ENCODE results near the gene FCAMR. TPM values are rescaled to one million over a fixed set of nuclear protein-coding genes. Genes with fewer than 3 reads are reported as not detected.

The FCAMR gene
- total RNA-seq, 2 donors from 2014 or later: not detected

DNA sequence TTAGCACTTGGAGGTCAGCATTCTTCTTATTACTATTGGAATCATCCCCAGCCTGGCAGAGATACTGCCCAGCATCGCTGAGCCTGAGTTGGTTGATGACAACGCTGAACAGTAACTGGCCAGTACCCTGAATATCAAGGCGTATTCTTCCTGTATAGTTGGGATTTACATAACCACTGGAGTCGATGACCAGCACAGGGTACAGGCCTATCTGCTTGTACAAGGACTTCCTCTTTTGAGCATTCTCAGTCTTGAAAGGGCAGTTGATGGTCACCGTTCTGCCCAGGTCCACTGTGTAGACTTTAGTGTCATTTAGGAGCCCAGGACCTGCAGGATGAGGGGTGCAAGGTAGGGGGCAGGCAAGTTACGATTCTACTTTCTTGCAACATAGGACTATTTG, 32.8 kb downstream of the FCAMR start:
- DNase-seq (ENCODE audit: low spot score): no peak
- Histone ChIP-seq H3K4me1 (no peaks in the 10 kb centered on the region), H3K36me3 (no peaks in the 10 kb centered on the region), H3K9me3 (no peaks in the 10 kb centered on the region), H3K4me3 (no peak overlapping the region), H3K27ac (no peak overlapping the region), H3K27me3 (no peaks in the 10 kb centered on the region)
- TF ChIP-seq, protein P1, sequence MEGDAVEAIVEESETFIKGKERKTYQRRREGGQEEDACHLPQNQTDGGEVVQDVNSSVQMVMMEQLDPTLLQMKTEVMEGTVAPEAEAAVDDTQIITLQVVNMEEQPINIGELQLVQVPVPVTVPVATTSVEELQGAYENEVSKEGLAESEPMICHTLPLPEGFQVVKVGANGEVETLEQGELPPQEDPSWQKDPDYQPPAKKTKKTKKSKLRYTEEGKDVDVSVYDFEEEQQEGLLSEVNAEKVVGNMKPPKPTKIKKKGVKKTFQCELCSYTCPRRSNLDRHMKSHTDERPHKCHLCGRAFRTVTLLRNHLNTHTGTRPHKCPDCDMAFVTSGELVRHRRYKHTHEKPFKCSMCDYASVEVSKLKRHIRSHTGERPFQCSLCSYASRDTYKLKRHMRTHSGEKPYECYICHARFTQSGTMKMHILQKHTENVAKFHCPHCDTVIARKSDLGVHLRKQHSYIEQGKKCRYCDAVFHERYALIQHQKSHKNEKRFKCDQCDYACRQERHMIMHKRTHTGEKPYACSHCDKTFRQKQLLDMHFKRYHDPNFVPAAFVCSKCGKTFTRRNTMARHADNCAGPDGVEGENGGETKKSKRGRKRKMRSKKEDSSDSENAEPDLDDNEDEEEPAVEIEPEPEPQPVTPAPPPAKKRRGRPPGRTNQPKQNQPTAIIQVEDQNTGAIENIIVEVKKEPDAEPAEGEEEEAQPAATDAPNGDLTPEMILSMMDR (IDR thresholded peaks at IDR 0.05): no peak

DNA sequence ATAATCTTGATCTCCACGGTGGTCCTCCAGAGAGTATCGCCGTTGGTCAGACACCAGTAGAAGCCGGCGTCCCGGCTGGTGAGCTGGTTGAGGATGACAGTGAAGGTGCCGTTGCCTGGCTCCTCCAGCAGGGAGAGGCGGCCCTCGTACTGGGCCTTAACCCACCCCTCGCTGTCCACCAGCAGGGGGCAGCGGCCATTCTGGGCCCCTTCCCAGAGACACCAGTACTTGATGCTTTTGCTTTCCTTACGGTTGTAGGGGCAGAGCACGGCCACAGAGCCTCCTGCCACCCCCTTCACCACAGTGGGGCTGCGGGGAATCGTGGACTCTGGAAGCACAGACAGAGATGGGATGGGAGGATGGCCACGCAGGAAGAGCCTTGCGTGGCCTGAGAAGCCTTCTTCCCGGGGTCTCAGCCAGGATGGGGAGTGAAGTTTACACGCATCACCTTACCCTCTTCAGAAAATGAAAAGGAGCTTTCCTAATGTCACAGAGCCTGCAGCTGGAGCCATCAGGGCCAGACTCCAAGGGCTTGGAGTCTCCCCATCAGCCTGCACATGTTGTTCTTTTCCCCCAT, 34.7 kb downstream of the FCAMR start:
- Histone ChIP-seq H3K4me1 (no peaks in the 10 kb centered on the region), H3K36me3 (no peaks in the 10 kb centered on the region), H3K9me3 (no peaks in the 10 kb centered on the region), H3K27ac (no peak overlapping the region), H3K27me3 (no peaks in the 10 kb centered on the region), H3K4me3 (no peak overlapping the region)
- TF ChIP-seq, protein P1 (IDR thresholded peaks at IDR 0.05): peak in 1 of 2 donors; percentile 49
- DNase-seq (ENCODE audit: low spot score): no peak

- Histone ChIP-seq H3K36me3 (no peaks in the 10 kb centered on the region), H3K9me3 (no peaks in the 10 kb centered on the region), H3K27ac (no peak overlapping the region), H3K4me3 (no peak overlapping the region), H3K4me1 (no peaks in the 10 kb centered on the region), H3K27me3 (no peaks in the 10 kb centered on the region)
- DNase-seq (ENCODE audit: low spot score): no peak
- TF ChIP-seq, protein P1 (IDR thresholded peaks at IDR 0.05): peak in 1 of 2 donors; percentile 44
Measured at GRCh38 chr1:206933333-206933945, 36.8 kb downstream of the FCAMR start.

GRCh38 chr1:206932177-206932576, 38.1 kb downstream of the FCAMR start:
- H3K4me3 ChIP-seq: no peak overlapping the region
- H3K9me3 ChIP-seq: no peaks in the 10 kb centered on the region
- H3K4me1 ChIP-seq: no peaks in the 10 kb centered on the region
- no peak for DNase-seq (ENCODE audit: low spot score)
- no peaks in the 10 kb centered on the region for H3K36me3 ChIP-seq
- H3K27ac ChIP-seq: no peak overlapping the region
- TF ChIP-seq, protein P1 (IDR thresholded peaks at IDR 0.05): no peak
- no peaks in the 10 kb centered on the region for H3K27me3 ChIP-seq

DNA sequence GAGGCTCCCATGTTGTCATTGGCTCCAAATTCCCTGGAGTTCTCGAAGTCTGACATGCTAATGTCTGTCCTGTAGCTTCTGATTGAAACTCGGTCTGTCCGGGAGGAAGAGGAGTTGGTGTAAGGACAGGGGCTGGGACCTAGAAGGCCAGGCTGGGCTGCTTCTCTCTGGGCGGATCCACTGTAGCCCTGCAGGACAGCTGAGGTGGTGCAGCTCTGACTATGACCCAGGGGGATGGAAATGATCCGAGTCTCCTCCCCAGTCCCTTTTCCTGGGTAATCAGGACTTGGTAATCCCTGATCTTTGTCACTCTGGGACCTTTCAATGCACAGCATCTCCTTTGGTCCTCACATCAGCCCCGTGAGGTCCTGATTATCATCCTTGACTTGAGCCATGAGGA, 38.6 kb downstream of the FCAMR start:
- Histone ChIP-seq H3K9me3 (no peaks in the 10 kb centered on the region), H3K4me1 (no peaks in the 10 kb centered on the region), H3K27ac (no peak overlapping the region), H3K36me3 (no peaks in the 10 kb centered on the region), H3K27me3 (no peaks in the 10 kb centered on the region), H3K4me3 (no peak overlapping the region)
- no peak for DNase-seq (ENCODE audit: low spot score)
- TF ChIP-seq, protein P1 (IDR thresholded peaks at IDR 0.05): no peak
